ENCODE measurements around the gene PELI3. TPM values are rescaled to one million over a fixed set of nuclear protein-coding genes. Genes with fewer than 3 reads are reported as not detected.

Gene PELI3
- polyA plus RNA-seq, 1 donor (not counting 4 experiments of a cell fraction or from before 2014, with no cell fraction given): 2.1 TPM

- Histone ChIP-seq H3K9me1 (ENCODE audit: control insufficient read depth, extremely low read depth, insufficient read depth, low read length) (no peaks in the 10 kb centered on the region), H3K27ac (ENCODE audit: control insufficient read depth, insufficient read depth, low read length) (no peak overlapping the region), H3K4me3 (ENCODE audit: control insufficient read depth in 2 of 3, extremely low read depth in 1 of 3, insufficient read depth in 2 of 3, low read depth in 1 of 3, low read length in 3 of 3) (no peak overlapping the region), H3K9me3 (ENCODE audit: control insufficient read depth, low read depth, low read length) (no peaks in the 10 kb centered on the region), H3K79me2 (ENCODE audit: control insufficient read depth, insufficient read depth, low read length) (no peaks in the 10 kb centered on the region), H3K27me3 (ENCODE audit: control insufficient read depth, extremely low read depth, insufficient read depth, low read length) (no peaks in the 10 kb centered on the region), H3K9ac (ENCODE audit: control insufficient read depth, extremely low read depth, insufficient read depth, low read length) (no peak overlapping the region), H3K4me1 (ENCODE audit: control insufficient read depth, extremely low read depth, insufficient read depth, low read length) (no peaks in the 10 kb centered on the region), H3K36me3 (ENCODE audit: control insufficient read depth in 2 of 2, extremely low read depth in 1 of 2, insufficient read depth in 2 of 2, low read length in 2 of 2) (peaks cover 27 to 32% of the 10 kb centered on the region in 2 experiments), H3K4me2 (ENCODE audit: control insufficient read depth, extremely low read depth, insufficient read depth, low read depth, low read length) (no peak overlapping the region), H4K20me1 (ENCODE audit: control insufficient read depth, extremely low read depth, insufficient read depth, low read length) (no peaks in the 10 kb centered on the region), H2AFZ (ENCODE audit: control insufficient read depth, low read length) (no peak overlapping the region)
- no peak for TF ChIP-seq EZH2 (IDR thresholded peaks at IDR 0.05; ENCODE audit: low read length)
- TF ChIP-seq, protein P1, sequence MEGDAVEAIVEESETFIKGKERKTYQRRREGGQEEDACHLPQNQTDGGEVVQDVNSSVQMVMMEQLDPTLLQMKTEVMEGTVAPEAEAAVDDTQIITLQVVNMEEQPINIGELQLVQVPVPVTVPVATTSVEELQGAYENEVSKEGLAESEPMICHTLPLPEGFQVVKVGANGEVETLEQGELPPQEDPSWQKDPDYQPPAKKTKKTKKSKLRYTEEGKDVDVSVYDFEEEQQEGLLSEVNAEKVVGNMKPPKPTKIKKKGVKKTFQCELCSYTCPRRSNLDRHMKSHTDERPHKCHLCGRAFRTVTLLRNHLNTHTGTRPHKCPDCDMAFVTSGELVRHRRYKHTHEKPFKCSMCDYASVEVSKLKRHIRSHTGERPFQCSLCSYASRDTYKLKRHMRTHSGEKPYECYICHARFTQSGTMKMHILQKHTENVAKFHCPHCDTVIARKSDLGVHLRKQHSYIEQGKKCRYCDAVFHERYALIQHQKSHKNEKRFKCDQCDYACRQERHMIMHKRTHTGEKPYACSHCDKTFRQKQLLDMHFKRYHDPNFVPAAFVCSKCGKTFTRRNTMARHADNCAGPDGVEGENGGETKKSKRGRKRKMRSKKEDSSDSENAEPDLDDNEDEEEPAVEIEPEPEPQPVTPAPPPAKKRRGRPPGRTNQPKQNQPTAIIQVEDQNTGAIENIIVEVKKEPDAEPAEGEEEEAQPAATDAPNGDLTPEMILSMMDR (optimal IDR thresholded peaks at IDR 0.05 in 1 of 3, IDR thresholded peaks at IDR 0.05 in 1 of 3, conservative IDR thresholded peaks at IDR 0.05 in 1 of 3; ENCODE audit: extremely low read depth in 1 of 3, insufficient read depth in 2 of 3, low read length in 3 of 3): no peak
- FAIRE-seq: no peak
- no peak for DNase-seq (ENCODE audit: low read depth, low spot score)
- dilution Hi-C loops (cut with MboI; ENCODE audit: extremely low pct_ligation_motif_present, low sequenced_read_pairs): no loop called here
These were observed 30.5 kb downstream of the PELI3 start for GRCh38 chr11:66497206-66497605.

- Histone ChIP-seq H3K36me3 (ENCODE audit: control insufficient read depth in 2 of 2, extremely low read depth in 1 of 2, insufficient read depth in 2 of 2, low read length in 2 of 2) (peaks cover 19 to 24% of the 10 kb centered on the region in 2 experiments), H3K4me2 (ENCODE audit: control insufficient read depth, extremely low read depth, insufficient read depth, low read depth, low read length) (no peak overlapping the region), H3K9ac (ENCODE audit: control insufficient read depth, extremely low read depth, insufficient read depth, low read length) (no peak overlapping the region), H3K27me3 (ENCODE audit: control insufficient read depth, extremely low read depth, insufficient read depth, low read length) (no peaks in the 10 kb centered on the region), H4K20me1 (ENCODE audit: control insufficient read depth, extremely low read depth, insufficient read depth, low read length) (no peaks in the 10 kb centered on the region), H3K79me2 (ENCODE audit: control insufficient read depth, insufficient read depth, low read length) (no peaks in the 10 kb centered on the region), H3K4me3 (ENCODE audit: control insufficient read depth in 2 of 3, extremely low read depth in 1 of 3, insufficient read depth in 2 of 3, low read depth in 1 of 3, low read length in 3 of 3) (no peak overlapping the region), H2AFZ (ENCODE audit: control insufficient read depth, low read length) (no peak overlapping the region), H3K4me1 (ENCODE audit: control insufficient read depth, extremely low read depth, insufficient read depth, low read length) (no peaks in the 10 kb centered on the region), H3K27ac (ENCODE audit: control insufficient read depth, insufficient read depth, low read length) (no peak overlapping the region), H3K9me1 (ENCODE audit: control insufficient read depth, extremely low read depth, insufficient read depth, low read length) (no peaks in the 10 kb centered on the region), H3K9me3 (ENCODE audit: control insufficient read depth, low read depth, low read length) (no peaks in the 10 kb centered on the region)
- TF ChIP-seq, protein P1 (optimal IDR thresholded peaks at IDR 0.05 in 1 of 3, IDR thresholded peaks at IDR 0.05 in 1 of 3, conservative IDR thresholded peaks at IDR 0.05 in 1 of 3; ENCODE audit: extremely low read depth in 1 of 3, insufficient read depth in 2 of 3, low read length in 3 of 3): no peak
- TF ChIP-seq EZH2 (IDR thresholded peaks at IDR 0.05; ENCODE audit: low read length): no peak
- FAIRE-seq (no peak), DNase-seq (ENCODE audit: low read depth, low spot score) (no peak)
- dilution Hi-C loops (cut with MboI; ENCODE audit: extremely low pct_ligation_motif_present, low sequenced_read_pairs): no loop called here
These were observed 31.8 kb downstream of the PELI3 start for GRCh38 chr11:66498506-66498905.
